K562 (cell line): ENCODE results near the gene TBC1D7. TPM values are rescaled to one million over a fixed set of nuclear protein-coding genes. Genes with fewer than 3 reads are reported as not detected.

Experiments used
- ATAC-seq: fragments of 200-7000 bp; cut with Tn5 transposase; 3 replicates; pipeline ENCODE4 v1.9.1; 2020; ENCODE audit warnings: moderate library complexity
- BruUV-seq: library from RNA; stranded (reverse); fragments of 400-500 nt; replicated peaks from 2 replicates; lab custom pipeline; 2021; lab: Mats Ljungman, UMichigan
- CTCF ChIA-PET: fragments of 300-600 bp; formaldehyde crosslinking; extraction: SDS; loops from one replicate; lab custom pipeline; 2021; ENCODE audit warnings: low intra/inter-chr PET ratio; lab: Yijun Ruan, JAX
- POLR2A ChIA-PET: fragments of 300-600, 350-650 bp; sonication (Branson Sonifier 250); formaldehyde crosslinking; extraction: SDS; loops from one replicate; lab custom pipeline; 2021; ENCODE audit warnings: antibody characterized with exemption, inconsistent platforms; lab: Yijun Ruan, JAX
- DNase-seq, 4 experiments: peaks; one replicate each; pipeline versions ENCODE4 v3.0.0 to v3.0.0-alpha.2; 2011 to 2018; ENCODE audit warnings: low spot score in 3 of 4, mixed read lengths in 3 of 4; ENCODE audit errors: extremely low read depth in 1 of 4
- FAIRE-seq: peaks from 2 replicates; lab custom pipeline; 2011; peaks lifted over from hg19 to GRCh38; lab: Jason Lieb, UNC
- H2AFZ ChIP-seq: 2 replicates; pipeline ENCODE4 v1.6.0; 2011; ENCODE audit warnings: low read depth, low read length, control low read depth, inconsistent platforms
- H3K27ac ChIP-seq: fragments of 200-600 bp; 3 replicates; pipeline ENCODE4 v1.8.0; 2011; ENCODE audit warnings: low read depth, mild to moderate bottlenecking, control low read depth, inconsistent platforms, low read length, moderate library complexity, mixed read lengths; ENCODE audit errors: extremely low read depth
- H3K27me3 ChIP-seq, 2 experiments: fragments of 300-600 bp in 1 of 2; 2 replicates in 1 of 2; 3 replicates in 1 of 2; pipeline versions ENCODE4 v1.6.0 to v1.8.0; 2011; ENCODE audit warnings: inconsistent platforms in 2 of 2, low read length in 2 of 2, mild to moderate bottlenecking in 1 of 2, mixed read lengths in 1 of 2, moderate library complexity in 1 of 2; ENCODE audit not compliant: control insufficient read depth in 2 of 2, insufficient read depth in 2 of 2
- H3K36me3 ChIP-seq: fragments of 300-600 bp; 3 replicates; pipeline ENCODE4 v1.8.0; 2011; ENCODE audit warnings: mild to moderate bottlenecking, low read length, inconsistent platforms; ENCODE audit not compliant: control insufficient read depth, insufficient read depth
- H3K4me1 ChIP-seq, 2 experiments: fragments of 200-600 bp in 1 of 2; replicated peaks in 1 of 2; 2 replicates in 1 of 2; 3 replicates in 1 of 2; pipeline versions ENCODE4 v1.5.1 to v1.8.0; 2011; ENCODE audit warnings: inconsistent platforms in 2 of 2, low read length in 2 of 2, mild to moderate bottlenecking in 1 of 2, mixed read lengths in 1 of 2, moderate library complexity in 1 of 2; ENCODE audit not compliant: control insufficient read depth in 2 of 2, insufficient read depth in 2 of 2
- H3K4me2 ChIP-seq: 2 replicates; pipeline ENCODE4 v1.6.1; 2011; ENCODE audit warnings: low read length, control low read depth, inconsistent platforms, mixed read lengths; ENCODE audit not compliant: insufficient read depth
- H3K4me3 ChIP-seq: fragments of 200-600 bp; sonication (generic), shearing (Covaris generic); 2 replicates; pipeline ENCODE4 v1.5.1; 2016; ENCODE audit warnings: control low read depth, inconsistent platforms
- H3K79me2 ChIP-seq: fragments of 200-600 bp; 3 replicates; pipeline ENCODE4 v1.8.0; 2011; ENCODE audit warnings: low read length, inconsistent platforms; ENCODE audit not compliant: control insufficient read depth, insufficient read depth
- H3K9ac ChIP-seq, 2 experiments: 2 replicates each; pipeline versions ENCODE4 v1.6.0 to v1.6.1; 2011; ENCODE audit warnings: low read depth in 2 of 2, low read length in 2 of 2, control low read depth in 1 of 2, inconsistent platforms in 1 of 2, mild to moderate bottlenecking in 1 of 2, mixed read lengths in 1 of 2; ENCODE audit not compliant: insufficient read depth in 1 of 2
- H3K9me1 ChIP-seq: one replicate; pipeline ENCODE4 v1.6.0; 2011; ENCODE audit warnings: inconsistent platforms, mild to moderate bottlenecking, low read length, moderate library complexity; ENCODE audit not compliant: control insufficient read depth, insufficient read depth
- H3K9me3 ChIP-seq: replicated peaks from 2 replicates; pipeline ENCODE4 v1.5.1; 2011; ENCODE audit warnings: low read depth, low read length, inconsistent platforms; ENCODE audit not compliant: control insufficient read depth, insufficient read depth
- H4K20me1 ChIP-seq: replicated peaks from 2 replicates; pipeline ENCODE4 v1.6.1; 2011; ENCODE audit warnings: low read length, inconsistent platforms, mixed read lengths; ENCODE audit not compliant: control insufficient read depth, insufficient read depth
- AFF4 ChIP-seq: sonication (generic); formaldehyde crosslinking; IDR thresholded peaks from 2 replicates; pipeline ENCODE4 v1.8.0; 2023; ENCODE audit warnings: mild to moderate bottlenecking, missing genetic modification reagents
- ERF ChIP-seq: fragments of 450-650 bp; formaldehyde crosslinking; IDR thresholded peaks from 2 replicates; pipeline ENCODE4 v1.4.0; 2020; ENCODE audit warnings: mild to moderate bottlenecking, mixed read lengths
- MTA2 ChIP-seq: fragments of 450-650 bp; IDR thresholded peaks from 2 replicates; pipeline ENCODE4 v1.6.1; 2016; ENCODE audit warnings: low read depth
- MXI1 ChIP-seq: IDR thresholded peaks from 2 replicates; pipeline ENCODE4 v1.6.1; 2011; ENCODE audit warnings: low read depth, mild to moderate bottlenecking, improper control_type of control experiment, low read length
- NELFE ChIP-seq: IDR thresholded peaks from 2 replicates; pipeline ENCODE4 v1.6.1; 2011; ENCODE audit warnings: mild to moderate bottlenecking; ENCODE audit not compliant: insufficient read depth, insufficient read length
- PCBP1 ChIP-seq: fragments of 200-400 bp; formaldehyde crosslinking; IDR thresholded peaks from 2 replicates; pipeline ENCODE4 v1.6.1; 2018; ENCODE audit warnings: mild to moderate bottlenecking, low read depth, low read length; ENCODE audit not compliant: poor library complexity, severe bottlenecking
- SETDB1 ChIP-seq: IDR thresholded peaks from one replicate; pipeline ENCODE4 v1.6.1; 2012; ENCODE audit warnings: low read length, control low read depth, inconsistent platforms
- SP2 ChIP-seq: IDR thresholded peaks from 2 replicates; pipeline ENCODE4 v1.6.1; 2011; ENCODE audit warnings: mild to moderate bottlenecking, low read depth, low read length, moderate library complexity; ENCODE audit not compliant: poor library complexity, severe bottlenecking; ENCODE audit errors: extremely low read depth
- YBX1 ChIP-seq: fragments of 450-650 bp; IDR thresholded peaks from 2 replicates; pipeline ENCODE4 v1.7.1; 2016; ENCODE audit warnings: mild to moderate bottlenecking
- ZNF143 ChIP-seq: sonication (generic); formaldehyde crosslinking; IDR thresholded peaks from 2 replicates; pipeline ENCODE4 v1.9.0; 2022; ENCODE audit warnings: mild to moderate bottlenecking, missing genetic modification reagents
- ZNF77 ChIP-seq: fragments of 250-450 bp; sonication (Bioruptor Pico); IDR thresholded peaks from 2 replicates; pipeline ENCODE4 v1.5.0; 2020
- ZSCAN29 ChIP-seq: fragments of 450-650 bp; IDR thresholded peaks from 2 replicates; pipeline ENCODE4 v1.6.1; 2017
- WGBS: fragments of 100-300 bp; shearing (Covaris generic); methylation state at CpG from one replicate; pipeline ENCODE4 v1.1.6; 2016; ENCODE audit warnings: low coverage, mixed read lengths; ENCODE audit not compliant: insufficient coverage; ENCODE audit errors: missing lambda C conversion rate; 5-methylcytosine and 5-hydroxymethylcytosine counted together
- in situ Hi-C: fragments of 300-500 bp; cut with MboI; formaldehyde crosslinking; loops from 4 replicates; pipeline ENCODE4 v1.15.0; 2018; ENCODE audit warnings: inconsistent platforms, mixed read lengths
- intact Hi-C: fragments of 100-400 bp; cut with micrococcal nuclease; formaldehyde crosslinking; loops from 2 replicates; pipeline ENCODE4 v1.14.2; 2022
- polyA plus RNA-seq, 8 experiments: library from polyadenylated mRNA; depleted of rRNA in 4 of 8; stranded (reverse) in 5 of 8; unstranded in 3 of 8; fragments of >200 nt; fragmentation: Nextera tagmentation in 2 of 8; fragmentation: Illumina TruSeq in 1 of 8; extraction: Ambion mirVana in 2 of 8; extraction: Trizol in 1 of 8; gene quantifications; 2 replicates each; pipeline versions ENCODE4 v1.2.1 to v1.2.3, GENCODE V29; 2011 to 2014; ENCODE audit warnings: inconsistent platforms in 1 of 8, missing spikeins in 1 of 8
- total RNA-seq, 7 experiments: library from RNA; depleted of rRNA in 6 of 7; stranded (reverse); fragments of >200 nt in 6 of 7; fragmentation: Illumina TruSeq in 2 of 7; extraction: Trizol in 2 of 7; gene quantifications; 2 replicates each; pipeline versions ENCODE4 v1.2.1 to v1.2.3, GENCODE V29; 2011 to 2021; ENCODE audit warnings: low replicate concordance in 1 of 7
- TF ChIP-seq, protein P1 (sequence below): IDR thresholded peaks from 2 replicates; pipeline ENCODE4 v1.6.1; 2014; ENCODE audit warnings: antibody characterized with exemption
- TF ChIP-seq, protein P2 (sequence below), 2 experiments: fragments of 200-800 bp in 1 of 2; sonication (Bioruptor generic) in 1 of 2; sonication (generic) in 1 of 2; formaldehyde crosslinking in 1 of 2; IDR thresholded peaks in 1 of 2; conservative IDR thresholded peaks in 1 of 2; 2 replicates each; pipeline versions ENCODE4 v1.5.0 to v1.6.1; 2016 to 2020; ENCODE audit warnings: missing compliant biosample characterization in 1 of 2, missing genetic modification characterization in 1 of 2, missing genetic modification reagents in 1 of 2
- TF ChIP-seq, protein P3 (sequence below): fragments of 450-650 bp; IDR thresholded peaks from 2 replicates; pipeline ENCODE4 v1.7.0; 2016; ENCODE audit warnings: borderline replicate concordance

The TBC1D7 gene
- total and polyA plus RNA-seq, 9 of the 15 experiments (the other 6 are each of a cell fraction or from before 2014, with no cell fraction given): 49.4 to 107 (median 61.1) TPM

GRCh38 chr6:13288481-13288880, 39.9 kb downstream of the TBC1D7 start:
- ChIA-PET POLR2A (interaction anchor here (1.2 to 2.1 kb wide), 3 partner anchors 10 to 14 kb away, joined by 3 to 7 read pairs (median 6); no protein-coding TSS in a partner anchor), CTCF (no interaction called here)
- peaks cover 7 to 11% of the 10 kb centered on the region in 2 experiments; a peak in 4 of 5 replicates for H3K4me1 ChIP-seq
- no peak overlapping the region for H3K4me3 ChIP-seq
- no peaks in the 10 kb centered on the region for H3K79me2 ChIP-seq
- H3K27me3 ChIP-seq: no peaks in the 10 kb centered on the region
- ATAC-seq (no peak), DNase-seq (no peak), FAIRE-seq (no peak)
- H4K20me1 ChIP-seq: no peaks in the 10 kb centered on the region
- H3K9me1 ChIP-seq: no peaks in the 10 kb centered on the region
- no peak overlapping the region for H2AFZ ChIP-seq
- H3K27ac ChIP-seq: no peak overlapping the region
- in situ Hi-C loops (no loop called here), intact Hi-C loops (loop anchor here (5.0 kb wide), 1 partner anchor 76 kb away; no protein-coding TSS in a partner anchor)
- BruUV-seq: no TSS peak
- H3K9me3 ChIP-seq: peaks cover 11% of the 10 kb centered on the region
- 97% methylated on average over 9 of the region's 9 CpGs for WGBS
- H3K36me3 ChIP-seq: peaks cover 64% of the 10 kb centered on the region
- no peak overlapping the region for H3K9ac ChIP-seq
- no peak overlapping the region for H3K4me2 ChIP-seq
- TF ChIP-seq ZNF143 (CRISPR knock-in tag) (no peak), YBX1 (no peak), MXI1 (no peak), NELFE (no peak), ZSCAN29 (no peak), MTA2 (no peak), ZNF77 (no peak), AFF4 (no peak), ERF (CRISPR knock-in tag) (no peak), SP2 (no peak), PCBP1 (no peak), SETDB1 (no peak)
- TF ChIP-seq, protein P1, sequence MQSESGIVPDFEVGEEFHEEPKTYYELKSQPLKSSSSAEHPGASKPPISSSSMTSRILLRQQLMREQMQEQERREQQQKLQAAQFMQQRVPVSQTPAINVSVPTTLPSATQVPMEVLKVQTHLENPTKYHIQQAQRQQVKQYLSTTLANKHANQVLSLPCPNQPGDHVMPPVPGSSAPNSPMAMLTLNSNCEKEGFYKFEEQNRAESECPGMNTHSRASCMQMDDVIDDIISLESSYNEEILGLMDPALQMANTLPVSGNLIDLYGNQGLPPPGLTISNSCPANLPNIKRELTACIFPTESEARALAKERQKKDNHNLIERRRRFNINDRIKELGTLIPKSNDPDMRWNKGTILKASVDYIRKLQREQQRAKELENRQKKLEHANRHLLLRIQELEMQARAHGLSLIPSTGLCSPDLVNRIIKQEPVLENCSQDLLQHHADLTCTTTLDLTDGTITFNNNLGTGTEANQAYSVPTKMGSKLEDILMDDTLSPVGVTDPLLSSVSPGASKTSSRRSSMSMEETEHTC: no peak
- TF ChIP-seq, protein P2, sequence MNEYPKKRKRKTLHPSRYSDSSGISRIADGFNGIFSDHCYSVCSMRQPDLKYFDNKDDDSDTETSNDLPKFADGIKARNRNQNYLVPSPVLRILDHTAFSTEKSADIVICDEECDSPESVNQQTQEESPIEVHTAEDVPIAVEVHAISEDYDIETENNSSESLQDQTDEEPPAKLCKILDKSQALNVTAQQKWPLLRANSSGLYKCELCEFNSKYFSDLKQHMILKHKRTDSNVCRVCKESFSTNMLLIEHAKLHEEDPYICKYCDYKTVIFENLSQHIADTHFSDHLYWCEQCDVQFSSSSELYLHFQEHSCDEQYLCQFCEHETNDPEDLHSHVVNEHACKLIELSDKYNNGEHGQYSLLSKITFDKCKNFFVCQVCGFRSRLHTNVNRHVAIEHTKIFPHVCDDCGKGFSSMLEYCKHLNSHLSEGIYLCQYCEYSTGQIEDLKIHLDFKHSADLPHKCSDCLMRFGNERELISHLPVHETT (CRISPR knock-in tag; conservative IDR thresholded peaks at IDR 0.05 in 1 of 2, IDR thresholded peaks at IDR 0.05 in 1 of 2): no peak
- TF ChIP-seq, protein P3, sequence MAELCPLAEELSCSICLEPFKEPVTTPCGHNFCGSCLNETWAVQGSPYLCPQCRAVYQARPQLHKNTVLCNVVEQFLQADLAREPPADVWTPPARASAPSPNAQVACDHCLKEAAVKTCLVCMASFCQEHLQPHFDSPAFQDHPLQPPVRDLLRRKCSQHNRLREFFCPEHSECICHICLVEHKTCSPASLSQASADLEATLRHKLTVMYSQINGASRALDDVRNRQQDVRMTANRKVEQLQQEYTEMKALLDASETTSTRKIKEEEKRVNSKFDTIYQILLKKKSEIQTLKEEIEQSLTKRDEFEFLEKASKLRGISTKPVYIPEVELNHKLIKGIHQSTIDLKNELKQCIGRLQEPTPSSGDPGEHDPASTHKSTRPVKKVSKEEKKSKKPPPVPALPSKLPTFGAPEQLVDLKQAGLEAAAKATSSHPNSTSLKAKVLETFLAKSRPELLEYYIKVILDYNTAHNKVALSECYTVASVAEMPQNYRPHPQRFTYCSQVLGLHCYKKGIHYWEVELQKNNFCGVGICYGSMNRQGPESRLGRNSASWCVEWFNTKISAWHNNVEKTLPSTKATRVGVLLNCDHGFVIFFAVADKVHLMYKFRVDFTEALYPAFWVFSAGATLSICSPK: no peak
